Natural killer cell (primary cell): ENCODE results near the gene CD38. TPM values are rescaled to one million over a fixed set of nuclear protein-coding genes. Genes with fewer than 3 reads are reported as not detected.
A peak's percentile ranks its signal among the peaks of the same experiment; 100 is the strongest.

Experiments
- ATAC-seq, 3 donors: fragments of 150-1000 bp in 2 of 3; fragments of 200-7000 bp in 1 of 3; cut with Tn5 transposase; 1 replicate in 1 of 3; 2 replicates in 2 of 3; pipeline ENCODE4 v1.10.0; 2021; ENCODE audit warnings: mild to moderate bottlenecking in 2 of 3, moderate library complexity in 2 of 3
- DNase-seq, 2 donors: peaks; one replicate each; pipeline versions ENCODE4 v3.0.0 to v3.0.0-alpha.2; 2013 to 2021; ENCODE audit warnings: mixed read lengths in 1 of 2
- H3K27ac ChIP-seq: one replicate; pipeline ENCODE4 v1.5.1; 2013; ENCODE audit warnings: mild to moderate bottlenecking, low read length
- H3K27me3 ChIP-seq: one replicate; pipeline ENCODE4 v1.6.1; 2013; ENCODE audit warnings: low read length; ENCODE audit not compliant: control insufficient read depth, insufficient read depth
- H3K36me3 ChIP-seq: one replicate; pipeline ENCODE4 v1.6.1; 2013; ENCODE audit warnings: low read length; ENCODE audit not compliant: control insufficient read depth, insufficient read depth
- H3K4me1 ChIP-seq: one replicate; pipeline ENCODE4 v1.6.1; 2013; ENCODE audit warnings: low read length; ENCODE audit not compliant: control insufficient read depth, insufficient read depth
- H3K4me3 ChIP-seq: one replicate; pipeline ENCODE4 v1.5.1; 2013; ENCODE audit warnings: low read length
- H3K9me3 ChIP-seq: one replicate; pipeline ENCODE4 v1.6.1; 2013; ENCODE audit warnings: low read length; ENCODE audit not compliant: control insufficient read depth, insufficient read depth
- H3K27ac Mint-ChIP-seq, 2 donors: one replicate each; pipeline ENCODE4 v1.8.0; 2022; ENCODE audit warnings: mild to moderate bottlenecking in 2 of 2, mixed read lengths in 2 of 2, moderate library complexity in 1 of 2
- H3K27me3 Mint-ChIP-seq, 2 donors: one replicate each; pipeline ENCODE4 v1.8.0; 2022; ENCODE audit warnings: low read depth in 2 of 2, mixed read lengths in 2 of 2
- H3K36me3 Mint-ChIP-seq: one replicate; pipeline ENCODE4 v1.8.0; 2022; ENCODE audit warnings: mixed read lengths
- H3K4me1 Mint-ChIP-seq, 2 donors: one replicate each; pipeline ENCODE4 v1.8.0; 2022; ENCODE audit warnings: mixed read lengths in 2 of 2
- H3K4me3 Mint-ChIP-seq: one replicate; pipeline ENCODE4 v1.8.0; 2022; ENCODE audit warnings: mild to moderate bottlenecking, moderate library complexity, mixed read lengths
- H3K9me3 Mint-ChIP-seq, 2 donors: one replicate each; pipeline ENCODE4 v1.8.0; 2022; ENCODE audit warnings: mixed read lengths in 2 of 2
- CTCF ChIP-seq: fragments of 200-600 bp; IDR thresholded peaks from one replicate; pipeline ENCODE4 v1.8.0; 2022; ENCODE audit warnings: antibody characterized with exemption
- WGBS: methylation state at CpG from one replicate; pipeline ENCODE4 v1.1.7; 2013; ENCODE audit warnings: missing lambda C conversion rate; ENCODE audit not compliant: insufficient coverage; 5-methylcytosine and 5-hydroxymethylcytosine counted together
- intact Hi-C: fragments of 100-400 bp; cut with micrococcal nuclease; formaldehyde crosslinking; loops from one replicate; pipeline ENCODE4 v1.14.2; 2022
- total RNA-seq, 4 donors: library from RNA; stranded (reverse); fragments of 120-200 nt in 1 of 4; gene quantifications; one replicate each; pipeline versions ENCODE4 v1.2.3 to v1.2.4, GENCODE V29; 2013 to 2022

The CD38 gene
- total RNA-seq, 3 donors from 2014 or later (not counting 1 experiment from before 2014, with no cell fraction given), result 91.8 to 124 (median 98.8) TPM

- H3K4me3 Mint-ChIP-seq, result peak overlapping the region; percentile 68
- no peaks in the 10 kb centered on the region for H3K27me3 Mint-ChIP-seq
- Histone ChIP-seq H3K27ac (peak overlapping the region; percentile 24), H3K27me3 (no peaks in the 10 kb centered on the region), H3K4me3 (no peak overlapping the region), H3K9me3 (no peaks in the 10 kb centered on the region), H3K4me1 (peaks cover 40% of the 10 kb centered on the region), H3K36me3 (no peaks in the 10 kb centered on the region)
- peak overlapping the region; percentile 71 to 85 for H3K27ac Mint-ChIP-seq
- H3K36me3 Mint-ChIP-seq, result no peaks in the 10 kb centered on the region
- peaks cover 4 to 5% of the 10 kb centered on the region in 2 donors for H3K9me3 Mint-ChIP-seq
- intact Hi-C loops, result loop anchor here (1.0 kb wide), 1 partner anchor 11 kb away; no protein-coding TSS in a partner anchor
- ATAC-seq, result no peak
- peak in 1 of 2 donors; percentile 15 for DNase-seq
- 77% methylated on average over 8 of the region's 8 CpGs for WGBS
- no peak for TF ChIP-seq CTCF
- H3K4me1 Mint-ChIP-seq, result peaks cover 57 to 59% of the 10 kb centered on the region in 2 donors
Measured at GRCh38 chr4:15766821-15767220, 11.3 kb upstream of the CD38 start.

- intact Hi-C loops, result no loop called here
- no peaks in the 10 kb centered on the region for H3K9me3 ChIP-seq
- DNase-seq, result no peak
- no peak overlapping the region for H3K27ac Mint-ChIP-seq
- TF ChIP-seq CTCF, result no peak
- H3K4me3 ChIP-seq, result no peak overlapping the region
- ATAC-seq, result no peak
- no peaks in the 10 kb centered on the region for H3K27me3 ChIP-seq
- no peaks in the 10 kb centered on the region for H3K36me3 Mint-ChIP-seq
- peaks cover 63 to 68% of the 10 kb centered on the region in 2 donors for H3K4me1 Mint-ChIP-seq
- peaks cover 4 to 5% of the 10 kb centered on the region in 2 donors for H3K9me3 Mint-ChIP-seq
- H3K4me3 Mint-ChIP-seq, result peak overlapping the region; percentile 17
- no peaks in the 10 kb centered on the region for H3K36me3 ChIP-seq
- H3K4me1 ChIP-seq, result peaks cover 51% of the 10 kb centered on the region
- no peaks in the 10 kb centered on the region for H3K27me3 Mint-ChIP-seq
- no peak overlapping the region for H3K27ac ChIP-seq
- WGBS, result 81% methylated on average over 2 of the region's 2 CpGs
Measured at GRCh38 chr4:15769202-15769601, 8.9 kb upstream of the CD38 start.

- ATAC-seq (peak; percentile 81 to 87 (median 85)), DNase-seq (peak in 1 of 2 donors; percentile 41)
- Mint-ChIP-seq H3K4me1 (peaks cover 55 to 63% of the 10 kb centered on the region in 2 donors), H3K27ac (peak overlapping the region; percentile 75 to 87), H3K27me3 (no peaks in the 10 kb centered on the region), H3K36me3 (no peaks in the 10 kb centered on the region), H3K9me3 (no peaks in the 10 kb centered on the region), H3K4me3 (peak overlapping the region; percentile 63)
- peak overlapping the region; percentile 33 for H3K27ac ChIP-seq
- intact Hi-C loops, result loop anchor here (1.0 kb wide), 1 partner anchor 8 kb away; no protein-coding TSS in a partner anchor
- no peaks in the 10 kb centered on the region for H3K9me3 ChIP-seq
- no peak overlapping the region for H3K4me3 ChIP-seq
- 0% methylated on average over 1 of the region's 3 CpGs for WGBS
- H3K36me3 ChIP-seq, result no peaks in the 10 kb centered on the region
- no peaks in the 10 kb centered on the region for H3K27me3 ChIP-seq
- H3K4me1 ChIP-seq, result peaks cover 36% of the 10 kb centered on the region
- TF ChIP-seq CTCF, result no peak
Measured at GRCh38 chr4:15771216-15772058, 6.7 kb upstream of the CD38 start.
